Spleen (tissue), 7 donors: ENCODE measurements around the gene SLC27A3.

Source experiments
- POLR2A ChIP-seq, 3 donors: fragments of 450-650 bp; IDR thresholded peaks; one replicate each; pipeline ENCODE4 v1.5.1; 2017; ENCODE audit warnings: antibody characterized with exemption in 3 of 3, mild to moderate bottlenecking in 1 of 3
- TF ChIP-seq, protein P1 (sequence below), 11 experiments: fragments of 200-600 bp in 7 of 11; fragments of 450-650 bp in 4 of 11; sonication (generic) in 4 of 11; IDR thresholded peaks in 8 of 11; conservative IDR thresholded peaks in 3 of 11; 1 replicate in 7 of 11; 2 replicates in 4 of 11; pipeline versions ENCODE4 v1.4.0 to v1.8.0; 2016 to 2021; ENCODE audit warnings: antibody characterized with exemption in 11 of 11, inconsistent platforms in 4 of 11, mild to moderate bottlenecking in 1 of 11
- donor health status: DM: no; HTN: no; CAD: no; lungs with moderate emphysema.
- donor health status: DM: no; HTN: no; CAD: no.
- donor health status: DM: no; HTN: no; CAD: no.

DNA sequence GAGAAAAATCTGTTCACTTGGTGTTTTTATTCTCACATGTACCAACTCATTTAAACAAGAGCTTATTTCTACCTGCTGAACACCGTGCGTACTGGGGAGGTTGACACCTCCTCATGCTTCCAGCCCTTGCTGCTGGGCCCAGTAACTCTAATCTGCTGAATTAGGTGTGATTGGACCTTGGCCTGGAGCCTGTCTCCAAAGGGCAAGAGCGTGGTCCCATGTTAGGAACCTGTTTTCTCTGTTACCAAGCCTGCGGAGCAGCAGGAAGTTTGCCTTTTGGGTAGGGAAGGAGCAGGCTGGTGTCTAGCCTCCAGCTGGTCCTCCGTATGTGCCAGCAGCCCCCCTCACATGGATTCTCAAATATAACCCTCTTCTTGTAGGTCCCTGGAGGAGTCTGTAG is 10.9 kb upstream of the SLC27A3 start:
- TF ChIP-seq, protein P1, sequence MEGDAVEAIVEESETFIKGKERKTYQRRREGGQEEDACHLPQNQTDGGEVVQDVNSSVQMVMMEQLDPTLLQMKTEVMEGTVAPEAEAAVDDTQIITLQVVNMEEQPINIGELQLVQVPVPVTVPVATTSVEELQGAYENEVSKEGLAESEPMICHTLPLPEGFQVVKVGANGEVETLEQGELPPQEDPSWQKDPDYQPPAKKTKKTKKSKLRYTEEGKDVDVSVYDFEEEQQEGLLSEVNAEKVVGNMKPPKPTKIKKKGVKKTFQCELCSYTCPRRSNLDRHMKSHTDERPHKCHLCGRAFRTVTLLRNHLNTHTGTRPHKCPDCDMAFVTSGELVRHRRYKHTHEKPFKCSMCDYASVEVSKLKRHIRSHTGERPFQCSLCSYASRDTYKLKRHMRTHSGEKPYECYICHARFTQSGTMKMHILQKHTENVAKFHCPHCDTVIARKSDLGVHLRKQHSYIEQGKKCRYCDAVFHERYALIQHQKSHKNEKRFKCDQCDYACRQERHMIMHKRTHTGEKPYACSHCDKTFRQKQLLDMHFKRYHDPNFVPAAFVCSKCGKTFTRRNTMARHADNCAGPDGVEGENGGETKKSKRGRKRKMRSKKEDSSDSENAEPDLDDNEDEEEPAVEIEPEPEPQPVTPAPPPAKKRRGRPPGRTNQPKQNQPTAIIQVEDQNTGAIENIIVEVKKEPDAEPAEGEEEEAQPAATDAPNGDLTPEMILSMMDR (IDR thresholded peaks at IDR 0.05 in 8 of 11, conservative IDR thresholded peaks at IDR 0.05 in 3 of 11) = no peak
- TF ChIP-seq POLR2A (IDR thresholded peaks at IDR 0.05) = no peak
